Epidermal melanocyte (primary cell): Measurements from ENCODE around the gene UBIAD1.
"Not testable (repeated sequence)": the region's sequence is repeated elsewhere in the genome, so short reads cannot be mapped to it uniquely, and the experiment has no call there.

Source experiments
- DNase-seq: peaks from one replicate; pipeline ENCODE4 v3.0.0; 2011; ENCODE audit warnings: low spot score; ENCODE audit not compliant: insufficient read length

The UBIAD1 gene, protein sequence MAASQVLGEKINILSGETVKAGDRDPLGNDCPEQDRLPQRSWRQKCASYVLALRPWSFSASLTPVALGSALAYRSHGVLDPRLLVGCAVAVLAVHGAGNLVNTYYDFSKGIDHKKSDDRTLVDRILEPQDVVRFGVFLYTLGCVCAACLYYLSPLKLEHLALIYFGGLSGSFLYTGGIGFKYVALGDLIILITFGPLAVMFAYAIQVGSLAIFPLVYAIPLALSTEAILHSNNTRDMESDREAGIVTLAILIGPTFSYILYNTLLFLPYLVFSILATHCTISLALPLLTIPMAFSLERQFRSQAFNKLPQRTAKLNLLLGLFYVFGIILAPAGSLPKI

GRCh38 chr1:11272832-11273594, at the start of gene UBIAD1:
Gene UBIAD1, plus strand, starts transcription at chr1:11273198. Its CDS starts 334 bp downstream, at chr1:11273532.
- peak; percentile 74 for DNase-seq

DNA sequence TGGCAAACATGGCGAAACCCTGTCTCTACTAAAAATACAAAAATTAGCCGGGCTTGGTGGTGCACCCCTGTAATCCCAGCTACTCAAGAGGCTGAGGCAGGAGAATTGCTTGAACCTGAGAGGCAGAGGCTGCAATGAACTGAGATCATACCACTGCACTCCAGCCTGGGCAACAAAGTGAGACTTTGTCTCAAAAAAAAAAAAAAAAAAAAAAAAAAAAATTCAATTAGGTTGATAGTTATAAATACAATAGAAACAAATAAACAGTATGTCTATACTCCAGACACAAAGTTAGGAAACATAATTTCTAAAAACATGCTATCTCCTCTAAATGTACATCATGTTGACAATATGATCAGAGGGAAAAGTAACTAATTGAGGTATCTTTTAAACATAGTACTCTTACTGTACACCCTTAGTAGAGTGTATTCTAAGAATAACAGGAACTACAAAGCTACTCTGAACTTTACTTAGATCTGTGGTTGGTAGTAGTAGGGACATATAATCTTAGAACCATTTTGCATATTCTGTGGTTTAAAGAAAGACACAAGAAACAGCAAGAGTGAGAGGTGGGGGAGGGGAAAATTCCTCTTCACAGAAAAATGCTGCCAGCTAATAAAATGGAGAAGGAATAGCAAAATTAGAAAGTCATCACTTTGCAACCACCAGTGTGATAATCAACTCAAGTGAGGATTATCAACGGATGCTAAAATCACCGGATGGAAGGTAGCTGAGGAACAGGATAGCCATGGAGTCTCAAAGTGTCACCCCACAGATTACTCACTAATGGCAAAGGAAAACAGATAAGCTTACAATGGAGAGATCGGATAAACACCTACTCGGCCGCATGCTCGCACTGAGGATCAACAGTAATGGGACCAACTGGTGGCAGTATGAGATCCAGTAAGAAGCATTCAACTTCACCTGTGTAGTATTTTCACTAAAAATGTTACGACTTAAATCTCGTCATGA, 45.6 kb upstream of the UBIAD1 start:
- DNase-seq: no peak

- DNase-seq: no peak
These were observed 43.8 kb upstream of the UBIAD1 start for GRCh38 chr1:11229203-11229602.

GRCh38 chr1:11233208-11233607, 39.8 kb upstream of the UBIAD1 start:
- DNase-seq: no peak

GRCh38 chr1:11237356-11237755, 35.6 kb upstream of the UBIAD1 start:
- no peak for DNase-seq

DNA sequence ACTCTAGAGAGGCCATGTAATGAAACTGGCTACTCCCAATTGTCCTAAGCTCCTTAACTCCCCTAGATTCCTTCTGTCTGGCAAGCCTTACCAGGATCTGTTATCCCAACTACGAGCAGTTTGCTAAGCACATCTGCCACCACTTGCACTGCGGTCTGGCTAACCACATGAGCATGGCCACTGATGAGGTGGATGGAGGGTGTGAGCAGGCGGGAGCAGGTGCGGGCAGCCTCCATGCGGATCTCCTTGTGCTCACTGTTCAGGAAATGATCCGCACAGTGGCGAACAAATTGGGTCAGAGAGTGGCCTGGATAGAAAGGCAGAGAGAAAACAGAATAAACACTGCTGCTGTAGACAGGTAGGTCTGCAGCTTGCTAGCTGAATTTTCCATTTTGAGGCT, 34.7 kb upstream of the UBIAD1 start:
- no peak for DNase-seq

GRCh38 chr1:11245248-11245647, 27.8 kb upstream of the UBIAD1 start:
- DNase-seq: no peak

- DNase-seq: no peak
These were observed 26.9 kb upstream of the UBIAD1 start for GRCh38 chr1:11245904-11246719.

GRCh38 chr1:11248169-11248568, 24.8 kb upstream of the UBIAD1 start:
- no peak for DNase-seq

DNA sequence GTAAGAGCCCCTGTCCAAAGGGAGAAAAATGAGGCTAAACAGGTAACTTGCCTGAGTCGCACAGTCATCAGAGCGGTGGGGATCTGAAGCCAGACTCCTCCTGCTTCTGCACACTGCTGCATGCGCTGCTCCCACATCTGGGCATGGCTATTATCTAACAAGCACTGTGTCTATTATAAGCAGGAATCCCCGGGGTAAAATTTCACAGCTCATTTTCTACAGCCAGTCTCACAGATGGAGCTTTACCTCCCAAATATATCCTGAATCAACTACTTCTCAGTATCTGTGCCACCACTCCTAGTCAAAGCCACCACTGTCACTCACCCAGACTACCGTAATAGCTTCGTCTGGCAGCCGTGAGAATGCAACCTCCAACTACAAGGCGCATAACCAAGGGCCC, 20.5 kb upstream of the UBIAD1 start:
- DNase-seq: no peak

- DNase-seq: no peak
These were observed 19.8 kb upstream of the UBIAD1 start for GRCh38 chr1:11253226-11253625.

- DNase-seq: no peak
These were observed 16.7 kb upstream of the UBIAD1 start for GRCh38 chr1:11256299-11256698.

DNA sequence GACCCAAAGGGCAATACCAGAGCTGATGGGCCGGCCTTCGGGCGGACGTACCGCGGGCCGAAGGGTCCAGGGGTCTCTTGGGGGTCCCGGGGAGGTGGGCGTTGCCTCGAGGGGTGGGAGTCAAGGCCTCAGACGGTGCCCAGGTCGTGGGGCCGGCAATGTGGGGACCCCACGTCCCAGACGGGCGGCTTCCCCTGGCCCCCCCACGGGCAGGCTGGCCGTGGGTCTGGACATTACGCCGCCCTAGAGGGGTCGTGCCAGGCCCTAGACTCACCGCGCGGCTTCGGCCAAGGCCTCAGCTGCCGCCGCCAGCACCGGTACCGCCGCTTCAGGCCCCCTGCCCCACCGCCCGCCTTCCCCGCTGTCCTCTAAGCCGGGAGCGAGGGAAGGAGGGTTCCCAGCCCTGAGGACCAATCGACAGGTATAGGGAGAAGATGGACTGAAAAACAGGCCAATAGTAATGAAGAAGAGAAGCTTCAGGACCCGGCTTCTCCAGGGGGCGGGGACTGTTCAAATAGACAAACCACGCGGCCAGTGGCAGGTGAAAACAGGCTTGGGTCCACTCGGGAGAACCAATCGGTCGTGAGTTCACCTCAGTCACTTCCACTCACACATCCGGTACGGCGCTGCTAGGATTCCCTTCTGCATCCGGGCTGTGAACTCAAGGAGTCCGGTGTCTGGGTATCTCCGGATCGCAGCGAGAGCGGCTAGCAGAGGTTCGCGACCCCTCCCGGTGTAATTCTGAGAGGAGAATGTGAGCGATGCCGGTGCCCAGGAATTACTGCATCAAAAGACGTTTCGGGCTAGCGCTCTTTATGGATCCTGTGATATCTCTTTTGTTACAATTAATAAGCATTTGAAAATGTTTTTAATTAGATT, 10.6 kb upstream of the UBIAD1 start, which contains the start of gene MTOR:
MTOR (minus strand) TSS at position 381 of the 879 bp plus-strand sequence. CDS start 3,142 bp downstream, outside the sequence.
- peak; percentile 97 for DNase-seq

DNA sequence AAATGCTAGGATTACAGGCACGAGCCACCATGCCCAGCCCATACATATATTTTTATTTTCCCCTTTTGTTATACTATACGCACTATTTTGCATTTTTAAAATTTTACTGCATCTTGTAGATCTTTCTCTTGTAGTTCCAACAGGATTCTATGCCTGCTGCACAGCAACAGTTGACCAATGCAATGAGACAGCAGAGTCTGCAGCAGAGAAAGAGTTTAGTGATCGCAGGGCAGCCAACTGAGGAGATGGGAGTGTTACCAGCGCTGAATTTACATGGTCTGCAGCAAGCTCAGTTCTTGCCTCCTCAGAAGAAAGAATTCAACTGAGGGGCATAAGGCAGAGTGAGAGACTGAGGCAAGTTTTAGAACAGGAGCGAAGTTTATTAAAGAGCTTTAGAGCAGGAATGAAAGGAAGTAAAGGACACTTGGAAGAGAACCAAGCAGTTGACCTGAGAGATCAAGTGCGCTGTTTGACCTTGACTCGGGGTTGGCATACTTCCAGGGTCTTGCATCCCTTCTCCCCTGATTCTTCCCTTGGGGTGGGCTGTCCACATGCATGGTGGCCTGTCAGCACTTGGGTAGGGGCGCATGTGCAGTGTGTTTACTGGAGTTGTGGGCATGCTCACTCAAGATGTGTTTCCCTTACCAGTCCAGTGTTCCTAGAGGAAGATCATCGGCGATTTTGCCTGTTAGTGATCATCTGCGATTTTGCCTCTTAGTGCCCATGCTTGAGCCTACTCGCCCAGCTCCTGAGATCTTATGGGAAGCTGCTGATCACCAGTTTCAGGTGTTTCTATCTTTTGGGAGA, 6.5 kb upstream of the UBIAD1 start:
- DNase-seq: no peak

DNA sequence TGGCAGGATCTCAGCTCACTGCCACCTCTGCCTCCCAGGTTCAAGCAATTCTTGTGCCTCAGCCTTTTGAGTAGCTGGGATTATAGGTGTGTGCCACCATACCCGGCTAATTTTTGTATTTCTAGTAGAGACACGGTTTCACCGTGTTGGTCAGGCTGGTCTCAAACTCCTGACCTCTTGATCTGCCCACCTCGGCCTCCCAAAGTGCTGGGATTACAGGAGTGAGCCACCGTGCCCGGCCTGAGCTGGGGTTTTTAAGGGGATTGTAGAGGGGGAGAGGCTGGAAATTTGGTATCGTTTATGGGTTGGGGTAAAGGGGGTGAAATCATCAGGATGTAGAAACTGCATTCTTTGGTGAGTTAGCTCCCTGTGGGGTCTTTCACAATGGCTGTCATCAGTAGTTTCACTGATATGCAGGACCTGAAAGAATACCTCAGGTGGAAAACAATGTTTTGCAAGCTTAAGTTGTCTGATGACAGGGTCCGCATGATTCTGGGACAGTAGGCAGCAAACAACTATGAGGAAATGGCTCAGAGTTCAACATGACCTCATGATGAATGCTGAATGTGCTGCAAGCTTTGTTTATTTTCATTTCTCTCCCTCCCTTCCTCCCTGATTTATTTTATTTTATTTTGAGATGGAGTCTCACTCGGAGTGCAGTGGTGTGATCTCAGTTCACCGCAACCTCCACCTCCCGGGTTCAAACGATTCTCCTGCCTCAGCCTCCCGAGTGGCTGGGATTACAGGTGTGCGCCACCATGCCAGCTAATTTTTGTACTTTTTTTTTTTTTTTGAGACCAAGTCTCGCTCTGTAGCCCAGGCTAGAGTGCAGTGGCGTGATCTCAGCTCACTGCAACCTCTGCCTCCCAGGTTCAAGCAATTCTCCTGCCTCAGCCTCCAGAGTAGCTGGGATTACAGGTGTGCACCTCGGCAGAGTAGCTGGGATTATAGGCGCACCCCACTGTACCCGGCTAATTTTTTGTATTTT, 5.4 kb upstream of the UBIAD1 start:
- DNase-seq: not testable (repeated sequence)

- no peak for DNase-seq
These were observed 510 bp upstream of the UBIAD1 start for GRCh38 chr1:11272544-11272831.

DNA sequence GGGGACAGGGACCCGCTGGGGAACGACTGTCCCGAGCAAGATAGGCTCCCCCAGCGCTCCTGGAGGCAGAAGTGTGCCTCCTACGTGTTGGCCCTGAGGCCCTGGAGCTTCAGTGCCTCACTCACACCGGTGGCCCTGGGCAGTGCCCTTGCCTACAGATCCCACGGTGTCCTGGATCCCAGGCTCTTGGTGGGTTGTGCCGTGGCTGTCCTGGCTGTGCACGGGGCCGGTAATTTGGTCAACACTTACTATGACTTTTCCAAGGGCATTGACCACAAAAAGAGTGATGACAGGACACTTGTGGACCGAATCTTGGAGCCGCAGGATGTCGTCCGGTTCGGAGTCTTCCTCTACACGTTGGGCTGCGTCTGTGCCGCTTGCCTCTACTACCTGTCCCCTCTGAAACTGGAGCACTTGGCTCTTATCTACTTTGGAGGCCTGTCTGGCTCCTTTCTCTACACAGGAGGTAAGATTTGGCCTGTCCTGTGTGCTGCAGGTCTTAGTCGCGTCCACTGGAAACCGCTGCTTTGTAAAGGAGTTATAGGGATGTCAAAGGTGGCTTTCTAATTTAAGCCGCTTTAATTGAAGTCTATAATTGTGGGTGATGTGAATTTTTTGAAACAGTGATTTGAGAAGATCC, 717 bp downstream of the UBIAD1 start:
- DNase-seq: no peak
